Esophagus squamous epithelium (tissue), 5 donors: ENCODE results near the gene GNB1L. TPM values are rescaled to one million over a fixed set of nuclear protein-coding genes. Genes with fewer than 3 reads are reported as not detected.

ENCODE experiments used
- DNase-seq: peaks from one replicate; lab custom pipeline; 2025; lab: John Stamatoyannopoulos, UW
- H3K27ac ChIP-seq, 4 donors: fragments of 200-600 bp; sonication (generic); one replicate each; pipeline ENCODE4 v1.5.1; 2016 to 2019; ENCODE audit warnings: mild to moderate bottlenecking in 1 of 4
- H3K27me3 ChIP-seq, 4 donors: fragments of 200-600 bp; sonication (generic); 1 replicate in 3 of 4; 2 replicates in 1 of 4; pipeline versions ENCODE4 v1.5.1 to v1.6.0; 2017 to 2021; ENCODE audit warnings: antibody characterized with exemption in 1 of 4
- H3K36me3 ChIP-seq, 3 donors: fragments of 200-600 bp; sonication (generic); one replicate each; pipeline ENCODE4 v1.5.1; 2016 to 2019
- H3K4me1 ChIP-seq, 3 donors: fragments of 200-600 bp; sonication (generic); one replicate each; pipeline ENCODE4 v1.5.1; 2017 to 2019
- H3K4me3 ChIP-seq, 4 donors: fragments of 200-600 bp; sonication (generic); 1 replicate in 3 of 4; 2 replicates in 1 of 4; pipeline ENCODE4 v1.5.1; 2016 to 2019; ENCODE audit warnings: mild to moderate bottlenecking in 2 of 4, moderate library complexity in 1 of 4
- H3K9me3 ChIP-seq, 3 donors: fragments of 200-600 bp; sonication (generic); one replicate each; pipeline ENCODE4 v1.5.1; 2016 to 2019
- POLR2A ChIP-seq, 4 donors: fragments of 450-650 bp; IDR thresholded peaks; one replicate each; pipeline ENCODE4 v1.6.1; 2017; ENCODE audit warnings: antibody characterized with exemption in 4 of 4, mild to moderate bottlenecking in 4 of 4, moderate library complexity in 3 of 4
- WGBS, 2 donors: methylation state at CpG; one replicate each; pipeline ENCODE4 v1.1.5; 2018; 5-methylcytosine and 5-hydroxymethylcytosine counted together
- intact Hi-C: fragments of 100-400 bp; cut with DNase I; formaldehyde crosslinking; loops from one replicate; pipeline ENCODE4 v1.15.0; 2022
- total RNA-seq, 4 donors: library from RNA; depleted of rRNA; stranded (reverse); fragments of >200 nt; gene quantifications; one replicate each; pipeline ENCODE4 v1.1.0, GENCODE V29; 2016
- TF ChIP-seq, protein P1 (sequence below), 6 experiments: fragments of 450-650 bp in 4 of 6; fragments of 200-600 bp in 2 of 6; sonication (generic) in 2 of 6; IDR thresholded peaks; one replicate each; pipeline ENCODE4 v1.5.1; 2016 to 2019; ENCODE audit warnings: antibody characterized with exemption in 6 of 6, mild to moderate bottlenecking in 4 of 6, moderate library complexity in 4 of 6
- donor health status: DM: yes; HTN: yes; CAD: no.

GNB1L gene
- total RNA-seq, 4 donors from 2014 or later: 5.7 to 8.5 (median 6.4) TPM

DNA sequence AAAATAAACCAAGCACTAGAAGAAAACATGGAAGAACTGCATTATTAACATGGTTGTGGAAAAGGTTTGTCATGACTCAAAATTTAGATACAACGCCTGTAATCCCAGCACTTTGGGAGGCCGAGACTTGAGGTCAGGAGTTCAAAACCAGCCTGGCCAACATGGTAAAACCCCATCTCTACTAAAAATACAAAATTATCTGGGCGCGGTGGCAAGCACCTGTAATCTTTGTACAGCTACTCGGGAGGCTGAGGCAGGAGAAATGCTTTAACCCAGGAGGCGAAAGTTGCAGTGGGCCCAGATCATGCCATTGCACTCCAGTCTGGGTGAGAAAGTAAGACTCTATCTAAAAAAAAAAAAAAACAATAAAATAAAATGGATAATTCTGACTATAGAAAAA lies 23.7 kb downstream of the GNB1L start:
- 79 to 95% methylated on average over 6 of the region's 6 CpGs for WGBS, 2 donors
- intact Hi-C loops: no loop called here
- Histone ChIP-seq H3K9me3 (no peaks in the 10 kb centered on the region), H3K4me3 (no peak overlapping the region), H3K36me3 (no peaks in the 10 kb centered on the region), H3K4me1 (peaks cover 0 to 29% (median 0%) of the 10 kb centered on the region in 3 donors), H3K27me3 (no peaks in the 10 kb centered on the region), H3K27ac (no peak overlapping the region)
- DNase-seq: no peak
- TF ChIP-seq, protein P1, sequence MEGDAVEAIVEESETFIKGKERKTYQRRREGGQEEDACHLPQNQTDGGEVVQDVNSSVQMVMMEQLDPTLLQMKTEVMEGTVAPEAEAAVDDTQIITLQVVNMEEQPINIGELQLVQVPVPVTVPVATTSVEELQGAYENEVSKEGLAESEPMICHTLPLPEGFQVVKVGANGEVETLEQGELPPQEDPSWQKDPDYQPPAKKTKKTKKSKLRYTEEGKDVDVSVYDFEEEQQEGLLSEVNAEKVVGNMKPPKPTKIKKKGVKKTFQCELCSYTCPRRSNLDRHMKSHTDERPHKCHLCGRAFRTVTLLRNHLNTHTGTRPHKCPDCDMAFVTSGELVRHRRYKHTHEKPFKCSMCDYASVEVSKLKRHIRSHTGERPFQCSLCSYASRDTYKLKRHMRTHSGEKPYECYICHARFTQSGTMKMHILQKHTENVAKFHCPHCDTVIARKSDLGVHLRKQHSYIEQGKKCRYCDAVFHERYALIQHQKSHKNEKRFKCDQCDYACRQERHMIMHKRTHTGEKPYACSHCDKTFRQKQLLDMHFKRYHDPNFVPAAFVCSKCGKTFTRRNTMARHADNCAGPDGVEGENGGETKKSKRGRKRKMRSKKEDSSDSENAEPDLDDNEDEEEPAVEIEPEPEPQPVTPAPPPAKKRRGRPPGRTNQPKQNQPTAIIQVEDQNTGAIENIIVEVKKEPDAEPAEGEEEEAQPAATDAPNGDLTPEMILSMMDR (IDR thresholded peaks at IDR 0.05): no peak
- no peak for TF ChIP-seq POLR2A (IDR thresholded peaks at IDR 0.05)

DNA sequence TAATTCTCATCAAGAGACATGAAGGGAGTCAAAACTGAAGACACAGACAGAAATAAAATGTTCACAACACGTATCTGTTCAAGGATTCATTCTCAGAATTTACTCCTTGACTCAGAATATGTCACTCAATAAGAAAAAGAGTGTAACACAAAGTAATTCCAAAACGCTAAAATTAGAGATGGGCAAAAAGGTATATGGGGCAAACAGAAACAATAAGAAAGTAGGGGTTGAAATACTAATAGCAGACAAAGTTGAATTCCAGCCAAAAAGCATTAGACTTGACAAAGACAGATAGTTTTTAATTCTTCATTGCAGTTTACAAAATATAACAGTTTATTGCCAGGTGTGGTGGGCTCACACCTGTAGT lies 26.7 kb downstream of the GNB1L start:
- Histone ChIP-seq H3K27me3 (no peaks in the 10 kb centered on the region), H3K4me1 (peaks cover 0 to 47% (median 13%) of the 10 kb centered on the region in 3 donors), H3K36me3 (no peaks in the 10 kb centered on the region), H3K9me3 (no peaks in the 10 kb centered on the region), H3K27ac (no peak overlapping the region), H3K4me3 (no peak overlapping the region)
- no peak for DNase-seq
- intact Hi-C loops: no loop called here
- WGBS, 2 donors: 55 to 69% methylated on average over 2 of the region's 2 CpGs
- TF ChIP-seq POLR2A (IDR thresholded peaks at IDR 0.05): no peak
- TF ChIP-seq, protein P1 (IDR thresholded peaks at IDR 0.05): no peak

DNA sequence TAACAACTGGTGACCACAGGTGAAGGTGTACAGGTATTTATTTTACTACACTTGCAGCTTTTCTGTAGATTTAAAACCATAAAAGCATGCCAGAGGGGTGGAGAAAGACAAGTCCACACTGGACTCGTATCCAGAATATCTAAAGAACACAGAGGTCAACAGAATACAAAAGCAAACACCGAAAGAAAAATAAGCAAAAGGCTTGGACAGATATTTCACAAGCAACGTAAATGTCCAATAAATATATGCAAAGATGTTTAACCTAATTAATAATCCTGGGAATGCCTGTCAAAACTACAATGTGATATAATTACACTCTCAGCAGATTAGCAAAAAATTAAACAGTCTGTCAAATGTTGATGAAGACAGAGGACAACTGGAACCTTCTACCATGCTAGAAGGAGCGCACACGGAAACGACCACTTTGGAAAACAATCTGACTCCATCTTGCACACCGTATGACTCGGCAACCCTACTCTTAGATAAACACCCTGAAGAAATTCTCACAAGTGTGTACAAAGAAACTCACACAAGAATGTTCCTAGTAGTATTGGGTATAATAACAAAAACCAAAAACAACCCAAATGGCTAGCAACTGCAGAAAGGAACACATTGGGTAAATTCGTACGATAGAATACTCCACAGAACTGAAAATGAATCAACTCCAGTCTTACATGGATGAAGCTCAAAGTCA lies 27.2 kb downstream of the GNB1L start:
- 49 to 51% methylated on average over 10 of the region's 10 CpGs for WGBS, 2 donors
- TF ChIP-seq, protein P1 (IDR thresholded peaks at IDR 0.05): no peak
- TF ChIP-seq POLR2A (IDR thresholded peaks at IDR 0.05): no peak
- Histone ChIP-seq H3K4me3 (no peak overlapping the region), H3K9me3 (no peaks in the 10 kb centered on the region), H3K27ac (no peak overlapping the region), H3K36me3 (no peaks in the 10 kb centered on the region), H3K27me3 (no peaks in the 10 kb centered on the region), H3K4me1 (peaks cover 0 to 44% (median 13%) of the 10 kb centered on the region in 3 donors)
- intact Hi-C loops: no loop called here
- no peak for DNase-seq

DNA sequence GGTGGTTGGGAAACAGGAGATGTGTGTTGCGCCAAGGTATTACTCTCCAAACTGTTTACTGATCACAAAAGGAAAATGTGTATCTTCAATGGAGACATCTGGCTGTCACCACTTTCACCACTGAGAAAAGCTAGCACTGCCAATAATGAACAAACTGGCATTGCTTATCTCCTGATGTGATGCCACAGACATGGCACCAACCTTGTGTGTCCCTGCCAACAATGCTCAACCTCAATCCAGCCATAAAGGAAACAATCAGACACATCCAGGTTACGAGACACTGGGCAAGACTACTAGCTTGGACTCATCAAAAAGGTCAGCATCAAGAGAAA lies 28.1 kb downstream of the GNB1L start:
- WGBS, 2 donors: 45 to 46% methylated on average over 2 of the region's 2 CpGs
- H3K27me3 ChIP-seq: no peaks in the 10 kb centered on the region
- TF ChIP-seq POLR2A (IDR thresholded peaks at IDR 0.05): no peak
- TF ChIP-seq, protein P1 (IDR thresholded peaks at IDR 0.05): no peak
- intact Hi-C loops: no loop called here
- no peaks in the 10 kb centered on the region for H3K9me3 ChIP-seq
- no peaks in the 10 kb centered on the region for H3K36me3 ChIP-seq
- no peak for DNase-seq
- H3K4me3 ChIP-seq: no peak overlapping the region
- peaks cover 0 to 39% (median 13%) of the 10 kb centered on the region in 3 donors for H3K4me1 ChIP-seq
- H3K27ac ChIP-seq: no peak overlapping the region

DNA sequence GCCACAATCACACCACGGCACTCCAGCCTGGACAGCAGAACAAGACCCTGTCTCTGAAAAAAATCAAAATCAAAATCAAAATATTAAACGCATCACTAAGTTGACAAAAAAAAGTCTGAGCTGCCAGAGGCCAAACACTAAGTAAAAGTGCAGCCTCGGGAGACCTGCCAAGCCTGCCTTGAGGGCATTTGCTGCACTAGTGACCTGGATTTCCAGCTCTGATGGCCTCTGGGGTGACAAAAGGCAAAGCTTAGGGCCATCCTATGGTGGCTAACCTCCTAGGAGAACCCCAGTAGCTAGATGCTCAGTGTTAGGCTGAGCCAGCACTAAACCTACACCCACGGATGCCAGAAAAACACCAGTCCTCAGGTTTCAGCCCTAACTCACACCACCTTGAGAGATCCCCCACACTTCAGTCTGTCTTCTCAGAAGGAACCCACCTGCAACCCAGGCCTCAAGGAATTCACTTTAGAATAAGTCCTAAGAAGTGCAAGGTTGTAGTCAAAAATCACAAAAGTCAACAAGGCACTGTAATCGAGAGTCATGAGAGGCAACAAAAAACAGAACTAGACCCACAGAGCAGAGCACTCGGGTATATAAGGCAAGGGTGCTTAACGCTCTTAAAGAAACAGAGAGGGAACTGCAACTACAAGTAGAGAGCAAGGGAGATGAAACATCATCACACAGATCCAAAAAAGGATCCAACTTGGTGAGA lies 28.6 kb downstream of the GNB1L start:
- no peaks in the 10 kb centered on the region for H3K36me3 ChIP-seq
- no peak overlapping the region for H3K4me3 ChIP-seq
- 80 to 83% methylated on average over 7 of the region's 7 CpGs for WGBS, 2 donors
- H3K27ac ChIP-seq: no peak overlapping the region
- H3K27me3 ChIP-seq: no peaks in the 10 kb centered on the region
- intact Hi-C loops: no loop called here
- TF ChIP-seq, protein P1 (IDR thresholded peaks at IDR 0.05): no peak
- TF ChIP-seq POLR2A (IDR thresholded peaks at IDR 0.05): no peak
- H3K9me3 ChIP-seq: no peaks in the 10 kb centered on the region
- no peak for DNase-seq
- H3K4me1 ChIP-seq: peaks cover 0 to 39% (median 13%) of the 10 kb centered on the region in 3 donors
